Measurements from ENCODE around the gene GAST.

Gene GAST

GRCh38 chr17:41717408-41718286 lies 5.5 kb downstream of the GAST start:
- no peak for DNase-seq

- no peak for DNase-seq
Measured at GRCh38 chr17:41718287-41718645, 6.1 kb downstream of the GAST start.

- DNase-seq, result no peak
Measured at GRCh38 chr17:41722231-41722630, 10.1 kb downstream of the GAST start.

GRCh38 chr17:41723801-41724475 lies 11.8 kb downstream of the GAST start:
- no peak for DNase-seq

- DNase-seq, result peak in 1 of 2 experiments; percentile 28
Measured at GRCh38 chr17:41724476-41725050, 12.4 kb downstream of the GAST start.

GRCh38 chr17:41725134-41725533 lies 13.0 kb downstream of the GAST start:
- no peak for DNase-seq

GRCh38 chr17:41728056-41728455 lies 15.9 kb downstream of the GAST start:
- DNase-seq, result no peak

GRCh38 chr17:41730479-41730878 lies 18.3 kb downstream of the GAST start:
- no peak for DNase-seq

- DNase-seq, result no peak
Measured at GRCh38 chr17:41731836-41732235, 19.7 kb downstream of the GAST start.

GRCh38 chr17:41733348-41734138 lies 21.4 kb downstream of the GAST start:
- DNase-seq, result peak; percentile 35 to 71

GRCh38 chr17:41734139-41734948 lies 22.2 kb downstream of the GAST start, which contains the start of gene HAP1:
Gene HAP1, minus strand, starts transcription at chr17:41734643. Its CDS starts 9 bp downstream, at chr17:41734634.
- DNase-seq, result peak in 1 of 2 experiments; percentile 45

- peak in 1 of 2 experiments; percentile 45 for DNase-seq
Measured at GRCh38 chr17:41734949-41735313, 22.8 kb downstream of the GAST start.

GRCh38 chr17:41735744-41736143 lies 23.6 kb downstream of the GAST start:
- DNase-seq, result no peak

- DNase-seq, result no peak
Measured at GRCh38 chr17:41736983-41737679, 25.0 kb downstream of the GAST start.

- no peak for DNase-seq
Measured at GRCh38 chr17:41737680-41738023, 25.5 kb downstream of the GAST start.

GRCh38 chr17:41738077-41738800 lies 26.1 kb downstream of the GAST start:
- DNase-seq, result peak; percentile 73 to 87

GRCh38 chr17:41738801-41739112 lies 26.6 kb downstream of the GAST start:
- DNase-seq, result no peak

- no peak for DNase-seq
Measured at GRCh38 chr17:41739661-41740352, 27.7 kb downstream of the GAST start.

GRCh38 chr17:41740506-41740905 lies 28.4 kb downstream of the GAST start:
- DNase-seq, result no peak

- DNase-seq, result no peak
Measured at GRCh38 chr17:41741709-41742108, 29.6 kb downstream of the GAST start.
